ENCODE data around the gene MBP.

The MBP gene

DNA sequence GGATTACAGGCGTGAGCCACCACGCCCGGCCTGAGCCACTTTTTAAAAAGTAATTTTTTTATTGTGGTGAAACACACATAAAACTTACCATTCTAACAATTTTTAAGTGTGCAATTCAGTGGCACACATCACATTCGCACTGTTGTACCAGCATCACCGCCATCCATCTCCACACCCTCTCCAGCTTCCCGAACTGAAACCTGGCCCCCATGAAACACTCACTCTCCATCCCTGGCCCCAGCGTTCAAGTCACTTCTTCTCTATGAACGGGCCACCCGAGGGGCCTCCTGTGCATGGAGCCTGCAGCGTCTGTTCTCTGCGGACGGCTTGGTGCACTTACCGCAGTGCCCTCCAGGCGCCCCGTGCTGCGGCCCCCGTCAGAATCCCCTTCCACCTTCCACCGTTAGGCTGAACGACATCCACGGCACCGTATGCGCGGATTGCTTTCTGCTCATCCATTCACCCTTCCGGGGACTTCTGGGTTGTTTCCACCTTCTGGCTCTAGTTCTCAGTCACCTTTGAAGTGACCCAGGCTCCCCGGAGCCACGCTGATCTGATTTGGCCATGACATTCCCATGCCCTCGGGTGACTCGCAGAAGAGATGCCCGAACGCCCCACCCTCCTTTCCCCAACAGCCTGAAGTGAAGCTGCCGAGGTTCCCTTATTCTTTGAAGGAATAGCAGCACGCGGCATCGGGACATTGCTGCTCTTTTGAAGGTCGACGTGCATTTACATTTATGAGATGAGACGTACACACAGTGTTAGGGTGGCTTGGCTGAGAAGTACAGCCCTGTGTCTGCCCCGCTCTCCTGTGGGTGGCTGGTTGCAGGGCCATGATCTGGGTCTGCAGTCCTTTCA, 134.4 kb downstream of the MBP start:
- TF ChIP-seq CTCF (IDR thresholded peaks at IDR 0.05; ENCODE audit: extremely low read depth, missing control alignments), result no peak
- no peak for DNase-seq (ENCODE audit: low spot score)

GRCh38 chr18:76996429-76996828, 136.2 kb downstream of the MBP start:
- no peak for DNase-seq (ENCODE audit: low spot score)
- TF ChIP-seq CTCF (IDR thresholded peaks at IDR 0.05; ENCODE audit: extremely low read depth, missing control alignments), result no peak

DNA sequence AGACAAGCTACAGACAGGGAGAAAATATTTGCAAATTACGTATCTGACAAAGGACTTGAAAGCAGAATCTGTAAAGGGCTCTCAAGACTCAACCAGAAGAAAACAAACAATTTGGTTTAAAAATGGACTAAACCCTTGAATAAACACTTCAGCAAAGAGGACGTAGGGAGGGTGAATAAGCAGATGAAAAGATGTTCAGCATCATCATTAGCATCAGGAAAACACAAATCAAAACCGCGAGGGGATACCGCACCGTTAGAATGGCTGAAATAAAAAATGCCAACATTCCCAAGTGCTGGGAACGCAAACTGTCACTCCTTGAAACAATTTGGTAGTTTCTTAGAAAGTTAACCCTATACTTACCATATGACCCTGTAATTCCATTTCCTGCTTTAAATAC, 136.7 kb downstream of the MBP start:
- DNase-seq (ENCODE audit: low spot score), result no peak
- no peak for TF ChIP-seq CTCF (IDR thresholded peaks at IDR 0.05; ENCODE audit: extremely low read depth, missing control alignments)

DNA sequence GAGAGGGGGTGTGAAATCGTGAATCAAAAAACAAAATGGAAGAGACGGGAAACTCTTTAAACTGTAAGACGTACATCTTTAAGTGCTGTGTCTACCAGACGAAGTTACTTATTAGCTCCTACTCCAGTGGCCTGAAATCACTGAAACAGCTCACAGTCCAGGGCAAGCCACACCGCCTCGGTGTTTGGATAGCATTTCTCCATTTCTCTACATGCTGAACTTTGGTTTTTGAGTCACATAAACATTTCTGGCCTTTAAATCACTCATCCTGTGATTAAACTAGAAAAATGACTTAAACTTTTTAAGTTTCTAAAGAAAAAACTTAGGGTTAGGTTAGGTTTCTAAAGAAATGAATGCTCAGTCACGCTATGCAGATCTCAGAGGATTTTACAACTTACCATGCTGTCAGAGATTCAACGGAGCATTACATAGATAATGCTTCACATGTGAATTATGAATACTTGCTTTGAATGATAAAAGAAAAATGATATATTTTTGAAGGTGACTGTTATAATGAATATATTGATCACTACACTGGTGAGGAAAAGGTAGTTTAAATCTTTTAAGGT, 138.4 kb downstream of the MBP start:
- TF ChIP-seq CTCF (IDR thresholded peaks at IDR 0.05; ENCODE audit: extremely low read depth, missing control alignments), result no peak
- DNase-seq (ENCODE audit: low spot score), result no peak

DNA sequence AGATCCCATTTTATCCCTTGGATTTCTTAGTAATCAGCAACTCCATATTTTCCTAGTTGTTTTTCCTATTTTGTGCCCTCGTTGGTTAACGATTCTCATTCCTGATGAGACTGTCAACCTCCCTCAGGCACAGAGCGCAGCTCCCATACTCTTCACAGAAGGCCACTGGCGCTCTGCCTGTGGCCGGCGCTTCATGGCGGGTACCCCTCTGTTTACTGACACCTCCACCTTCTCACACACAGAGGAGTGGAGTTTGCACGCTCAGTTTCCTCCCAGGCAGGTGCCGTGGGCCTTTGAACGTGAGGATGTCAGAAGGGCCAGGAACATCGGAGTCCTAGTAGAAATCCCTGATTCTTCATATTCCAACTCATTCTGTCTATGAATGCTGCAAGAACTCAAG, 139.0 kb downstream of the MBP start:
- TF ChIP-seq CTCF (IDR thresholded peaks at IDR 0.05; ENCODE audit: extremely low read depth, missing control alignments), result no peak
- no peak for DNase-seq (ENCODE audit: low spot score)

DNA sequence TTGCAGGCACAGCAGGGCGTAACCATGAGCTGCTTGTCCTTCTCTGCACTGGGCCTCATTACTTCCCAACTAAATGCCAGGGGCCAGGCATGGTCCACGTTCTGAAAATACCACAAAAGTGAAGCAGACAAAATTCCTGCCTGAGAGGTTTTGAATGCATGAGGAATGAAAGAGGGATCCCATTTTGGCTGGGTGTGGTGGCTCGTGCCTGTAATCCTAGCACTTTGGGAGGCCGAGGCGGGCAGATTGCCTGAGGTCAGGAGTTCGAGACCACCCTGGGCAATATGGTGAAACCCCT, 139.5 kb downstream of the MBP start:
- no peak for DNase-seq (ENCODE audit: low spot score)
- TF ChIP-seq CTCF (IDR thresholded peaks at IDR 0.05; ENCODE audit: extremely low read depth, missing control alignments), result no peak

- DNase-seq (ENCODE audit: low spot score), result no peak
- TF ChIP-seq CTCF (IDR thresholded peaks at IDR 0.05; ENCODE audit: extremely low read depth, missing control alignments), result no peak
Measured at GRCh38 chr18:76992226-76993084, 140.1 kb downstream of the MBP start.

Measured in GM20000 (cell line).